HepG2 (cell line): ENCODE results near the gene BACH2. TPM values are rescaled to one million over a fixed set of nuclear protein-coding genes. Genes with fewer than 3 reads are reported as not detected.

ENCODE experiments used
- BCL3 ChIP-seq: sonication (generic); formaldehyde crosslinking; IDR thresholded peaks from 2 replicates; pipeline ENCODE4 v1.5.1; 2020; ENCODE audit warnings: mild to moderate bottlenecking, missing genetic modification reagents, moderate library complexity
- HOXA3 ChIP-seq: sonication (generic); formaldehyde crosslinking; IDR thresholded peaks from 2 replicates; pipeline ENCODE4 v1.5.0; 2020; ENCODE audit warnings: missing genetic modification reagents
- HOXA7 ChIP-seq: sonication (generic); formaldehyde crosslinking; IDR thresholded peaks from 2 replicates; pipeline ENCODE4 v1.8.1; 2022; ENCODE audit warnings: mild to moderate bottlenecking, missing genetic modification reagents, moderate library complexity
- MAFF ChIP-seq: IDR thresholded peaks from 2 replicates; pipeline ENCODE4 v1.6.1; 2011; ENCODE audit warnings: low read depth, low read length, improper control_type of control experiment
- MLX ChIP-seq: IDR thresholded peaks from 2 replicates; pipeline ENCODE4 v1.6.1; 2016
- SALL1 ChIP-seq: sonication (generic); formaldehyde crosslinking; IDR thresholded peaks from 2 replicates; pipeline ENCODE4 v1.8.0; 2022; ENCODE audit warnings: mild to moderate bottlenecking, missing genetic modification reagents
- ZBTB20 ChIP-seq: sonication (generic); formaldehyde crosslinking; IDR thresholded peaks from 2 replicates; pipeline ENCODE4 v1.8.1; 2023; ENCODE audit warnings: missing genetic modification reagents, low read depth, mild to moderate bottlenecking, borderline replicate concordance
- ZFP41 ChIP-seq: sonication (generic); formaldehyde crosslinking; IDR thresholded peaks from 2 replicates; pipeline ENCODE4 v1.4.0; 2020; ENCODE audit warnings: mild to moderate bottlenecking, missing genetic modification reagents, borderline replicate concordance
- ZNF652 ChIP-seq: IDR thresholded peaks from 2 replicates; pipeline ENCODE4 v1.6.1; 2016; ENCODE audit warnings: low read depth, borderline replicate concordance
- ZNF704 ChIP-seq: sonication (generic); formaldehyde crosslinking; IDR thresholded peaks from 2 replicates; pipeline ENCODE4 v1.8.1; 2023; ENCODE audit warnings: mild to moderate bottlenecking, inconsistent platforms, moderate library complexity, missing genetic modification reagents, borderline replicate concordance
- polyA plus RNA-seq, 8 experiments: library from polyadenylated mRNA; depleted of rRNA in 3 of 8; stranded (reverse) in 7 of 8; unstranded in 1 of 8; fragments of >200 nt; fragmentation: Illumina TruSeq in 4 of 8; extraction: Trizol in 4 of 8; gene quantifications; 2 replicates each; pipeline versions ENCODE4 v1.2.1 to v1.2.3, GENCODE V29; 2011 to 2016; ENCODE audit warnings: low read depth in 4 of 8, missing spikeins in 1 of 8, mixed read lengths in 1 of 8; ENCODE audit not compliant: insufficient read depth in 1 of 8
- total RNA-seq, 5 experiments: library from RNA; depleted of rRNA; stranded (reverse); fragments of >200 nt; fragmentation: Illumina TruSeq; extraction: Trizol; gene quantifications; 2 replicates each; pipeline ENCODE4 v1.2.3, GENCODE V29; 2016; ENCODE audit warnings: low read depth in 1 of 5

Gene BACH2
- total and polyA plus RNA-seq, 2 of the 13 experiments (the other 11 are each of a cell fraction or from before 2014, with no cell fraction given): 0.01 TPM; not detected in 1

- TF ChIP-seq BCL3 (CRISPR knock-in tag) (no peak), MLX (CRISPR knock-in tag) (no peak), HOXA3 (CRISPR knock-in tag) (no peak), ZNF652 (CRISPR knock-in tag) (no peak), ZFP41 (CRISPR knock-in tag) (no peak), HOXA7 (CRISPR knock-in tag) (no peak), ZBTB20 (CRISPR knock-in tag) (no peak), MAFF (no peak), SALL1 (CRISPR knock-in tag) (no peak), ZNF704 (CRISPR knock-in tag) (no peak)
- TF ChIP-seq, all 625 proteins: peak for 0
These were observed 310.0 kb downstream of the BACH2 start (continued) for GRCh38 chr6:89986650-89987074.
